ENCODE results near the gene IGF2BP2. TPM values are rescaled to one million over a fixed set of nuclear protein-coding genes. Genes with fewer than 3 reads are reported as not detected.
"Not testable (repeated sequence)": the region's sequence is repeated elsewhere in the genome, so short reads cannot be mapped to it uniquely, and the experiment has no call there.

The IGF2BP2 gene
- total RNA-seq, 1 donor from 2014 or later: 65.1 TPM

DNA sequence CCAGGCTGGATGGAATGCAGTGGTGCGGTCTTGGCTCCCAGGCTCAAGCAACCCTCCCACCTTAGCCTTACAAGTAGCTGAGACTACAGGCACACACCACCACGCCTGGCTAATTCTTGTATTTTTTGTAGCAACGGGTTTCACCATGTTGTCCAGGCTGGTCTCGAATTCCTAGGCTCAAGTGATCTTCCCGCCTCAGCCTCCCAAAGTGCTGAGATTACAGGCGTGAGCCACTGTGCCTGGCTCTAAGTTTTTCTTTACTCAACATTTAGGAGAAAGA lies 26.1 kb downstream of the IGF2BP2 start:
- not testable (repeated sequence) for DNase-seq (ENCODE audit: low read depth)

DNA sequence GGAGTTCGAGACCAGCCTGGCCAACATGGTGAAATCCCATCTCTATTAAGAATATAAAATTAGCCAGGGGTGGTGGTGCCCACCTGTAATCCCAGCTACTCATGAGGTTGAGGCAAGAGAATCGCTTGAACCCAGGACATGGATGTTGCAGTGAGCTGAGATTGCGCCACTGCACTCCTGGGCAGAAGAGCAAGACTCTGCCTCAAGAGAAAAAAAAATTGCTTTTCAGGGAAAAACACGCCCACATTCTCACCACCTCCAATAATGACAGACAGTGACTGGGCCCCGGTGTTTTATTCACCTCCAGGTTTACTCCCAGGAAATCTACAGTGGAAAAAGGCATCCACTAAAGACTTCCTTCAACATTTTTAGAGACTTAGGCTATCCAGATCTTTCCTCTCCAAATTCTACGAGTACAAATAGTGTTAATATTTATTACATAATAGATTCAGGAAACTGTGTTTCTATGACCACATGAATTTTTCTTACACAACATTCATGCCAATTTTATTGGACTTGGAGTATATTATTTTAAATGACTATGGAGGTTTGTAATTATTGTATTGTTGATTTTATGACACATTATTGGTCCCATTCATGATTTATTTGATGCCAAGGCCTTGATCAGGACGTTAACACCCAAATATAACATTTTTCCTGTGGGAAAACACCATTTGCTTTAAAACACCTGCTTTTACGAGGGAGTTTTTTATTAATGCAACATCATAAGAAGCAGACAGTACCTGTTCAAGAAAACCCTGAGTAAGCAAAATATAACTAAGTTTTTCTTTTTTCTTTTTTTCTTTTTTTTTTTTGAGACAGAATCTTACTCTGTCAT lies 26.6 kb downstream of the IGF2BP2 start:
- no peak for DNase-seq (ENCODE audit: low read depth)

DNA sequence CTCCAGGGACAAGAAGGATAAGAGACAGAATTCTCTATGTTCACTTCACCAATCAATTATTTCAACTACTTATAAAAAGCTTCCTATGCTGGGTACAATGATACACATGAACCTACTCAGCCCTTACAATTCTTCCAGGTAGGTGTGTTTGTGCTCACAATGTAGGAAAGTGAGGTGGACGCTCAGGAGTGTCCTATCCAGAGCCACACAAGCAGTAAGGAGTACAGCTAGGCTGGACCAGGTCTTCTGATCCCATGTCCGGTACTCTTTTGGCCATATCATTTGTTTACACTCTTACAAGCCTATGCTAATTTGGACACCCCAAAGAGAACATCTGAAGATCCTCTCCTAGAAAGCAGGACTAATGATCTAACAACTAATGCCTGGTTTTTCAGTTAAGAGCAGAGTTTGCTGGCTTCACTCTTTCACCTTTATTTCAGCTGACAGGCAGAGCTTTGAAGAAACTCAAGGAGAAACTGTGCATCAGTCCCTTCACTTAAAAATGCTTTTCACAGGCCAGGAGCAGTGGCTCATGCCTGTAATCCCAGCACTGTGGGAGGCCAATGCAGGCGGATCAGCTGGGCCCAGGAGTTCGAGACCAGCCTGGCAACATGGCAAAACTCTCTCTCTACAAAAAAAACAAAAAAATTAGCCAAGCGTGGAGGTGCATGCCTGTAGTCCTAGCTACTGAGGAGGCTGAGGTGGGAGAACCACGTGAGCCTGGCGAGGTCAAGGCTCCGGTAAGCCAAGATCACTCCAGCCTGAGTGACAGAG lies 27.5 kb downstream of the IGF2BP2 start:
- no peak for DNase-seq (ENCODE audit: low read depth)

DNA sequence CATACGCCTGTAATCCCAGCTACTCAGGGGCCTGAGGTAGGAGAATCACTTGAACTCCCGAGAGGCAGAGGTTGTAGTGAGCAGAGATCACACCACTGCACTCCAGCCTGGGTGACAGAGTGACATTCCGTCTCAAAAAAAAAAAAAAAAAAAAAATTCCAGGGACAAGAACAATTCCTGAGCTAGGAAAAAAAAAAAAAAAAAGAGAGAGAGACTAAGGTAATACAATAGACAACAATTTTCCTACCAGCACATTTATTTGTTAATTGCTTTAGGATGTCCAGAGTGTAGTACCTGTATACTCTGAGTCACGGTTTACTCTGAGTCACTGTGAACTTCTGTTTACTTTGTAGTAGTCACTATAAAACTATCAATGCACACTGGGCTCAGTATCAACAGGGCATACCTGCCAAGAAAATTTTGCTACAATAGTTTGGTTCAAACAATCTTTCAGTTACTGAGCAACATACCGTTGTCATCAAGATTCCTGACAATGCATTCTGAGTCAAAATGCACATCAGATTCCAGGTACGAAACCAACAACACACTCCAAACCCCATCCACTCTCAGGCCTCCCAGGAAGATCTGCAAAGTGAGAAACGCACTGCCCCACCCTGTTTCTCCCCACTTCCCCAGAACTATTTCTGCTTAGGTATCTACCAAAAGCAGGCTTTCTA lies 28.3 kb downstream of the IGF2BP2 start:
- peak; percentile 98 for DNase-seq (ENCODE audit: low read depth)

DNA sequence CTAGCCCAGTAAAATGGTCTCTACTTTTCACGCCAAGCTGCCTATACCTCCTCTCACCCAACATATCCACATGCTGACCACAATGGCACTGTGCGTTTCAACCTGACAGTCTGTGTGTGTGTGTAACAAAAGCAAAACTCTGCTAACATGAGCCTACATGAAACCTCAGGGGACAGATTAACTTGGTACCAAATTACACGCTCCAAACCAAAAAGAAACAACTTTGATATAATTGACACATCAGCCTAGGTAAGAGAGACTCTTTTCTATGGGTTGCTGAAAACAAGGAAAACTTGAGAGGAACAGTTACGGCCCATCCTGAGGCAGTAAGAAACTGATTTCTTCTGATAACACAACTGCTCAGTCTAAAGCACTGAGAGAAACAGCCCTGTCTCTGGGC lies 31.5 kb downstream of the IGF2BP2 start:
- DNase-seq (ENCODE audit: low read depth): no peak

DNA sequence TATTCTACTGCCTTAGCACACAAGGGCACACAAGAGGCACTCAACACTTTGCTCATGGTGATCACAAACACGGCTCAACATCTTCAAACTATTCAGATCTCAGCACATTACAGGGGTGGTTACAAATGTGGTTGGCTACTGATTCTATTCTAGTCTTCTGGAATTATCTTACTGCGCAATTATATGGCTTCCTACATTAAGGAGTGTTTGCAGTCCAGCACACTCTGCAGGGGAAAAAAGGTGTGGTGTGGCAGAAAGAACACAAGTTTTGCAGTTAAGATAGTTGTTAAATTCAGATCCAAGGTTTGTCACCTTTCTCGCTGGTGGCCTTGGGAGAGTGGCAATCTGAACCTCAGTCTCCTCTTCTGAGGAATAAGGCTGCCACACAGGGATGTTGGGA lies 31.9 kb downstream of the IGF2BP2 start:
- no peak for DNase-seq (ENCODE audit: low read depth)

- no peak for DNase-seq (ENCODE audit: low read depth)
These were observed 34.7 kb downstream of the IGF2BP2 start for GRCh38 chr3:185789891-185790830.

DNA sequence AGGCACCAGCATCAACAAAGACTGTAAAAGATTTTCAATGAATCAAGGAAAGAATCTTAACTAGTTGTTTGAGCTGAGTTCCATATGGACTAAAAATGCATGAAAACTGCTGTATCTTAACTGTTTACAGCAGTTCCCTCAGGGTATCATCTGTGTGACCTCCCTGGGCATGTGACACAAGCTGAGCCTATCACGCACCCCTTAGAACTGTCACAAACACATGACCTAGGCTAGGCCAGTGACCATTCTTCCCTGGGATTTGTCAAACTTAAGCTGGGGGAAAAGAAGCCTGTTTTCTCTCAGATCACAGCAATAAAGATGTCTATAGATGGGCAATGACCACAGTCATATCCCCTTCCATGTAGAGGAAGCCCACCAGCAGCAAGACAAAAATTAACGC lies 35.7 kb downstream of the IGF2BP2 start:
- no peak for DNase-seq (ENCODE audit: low read depth)

DNA sequence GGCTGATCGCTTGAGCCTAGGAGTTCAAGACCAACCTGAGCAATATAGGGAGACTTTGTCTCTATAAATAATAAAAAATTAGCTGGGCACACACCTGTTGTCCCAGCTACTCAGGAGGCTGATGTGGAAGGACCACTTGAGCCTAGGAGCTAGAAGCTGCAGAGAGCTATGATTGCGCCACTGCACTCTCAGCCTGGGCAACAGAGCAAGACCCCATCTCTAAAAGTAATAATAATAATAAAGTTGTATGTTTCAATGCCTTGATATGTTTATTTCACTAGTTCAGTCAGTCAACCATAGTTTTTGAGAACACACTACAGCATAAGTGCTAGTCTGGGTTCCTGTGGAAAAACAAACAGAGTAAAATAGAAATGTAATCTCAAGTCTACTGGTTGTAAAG lies 36.5 kb downstream of the IGF2BP2 start:
- no peak for DNase-seq (ENCODE audit: low read depth)

- no peak for DNase-seq (ENCODE audit: low read depth)
These were observed 37.6 kb downstream of the IGF2BP2 start for GRCh38 chr3:185786956-185787877.

- DNase-seq (ENCODE audit: low read depth): peak; percentile 64
These were observed 38.6 kb downstream of the IGF2BP2 start for GRCh38 chr3:185786258-185786657.

DNA sequence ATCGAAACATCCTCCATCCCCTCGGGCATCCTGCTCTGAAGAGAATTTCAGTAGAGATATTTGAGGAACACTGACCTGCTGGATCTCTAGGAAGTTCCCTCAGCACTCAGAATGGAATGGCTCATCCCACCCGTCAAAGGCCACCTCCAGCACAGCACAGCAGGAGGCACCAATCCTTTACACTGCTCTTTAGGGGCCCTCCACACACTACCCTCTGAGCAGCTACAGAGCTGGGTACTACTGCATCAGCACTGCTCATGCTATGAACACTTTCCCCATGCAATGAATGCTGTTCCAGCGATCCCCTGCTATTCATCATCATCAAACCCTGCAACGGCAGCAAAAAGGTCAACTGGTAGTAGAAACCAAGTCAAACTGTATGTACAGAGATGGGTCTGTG lies 40.5 kb downstream of the IGF2BP2 start:
- no peak for DNase-seq (ENCODE audit: low read depth)

- DNase-seq (ENCODE audit: low read depth): peak; percentile 85
These were observed 43.1 kb downstream of the IGF2BP2 start for GRCh38 chr3:185781759-185782158.

GRCh38 chr3:185779461-185779860 lies 45.4 kb downstream of the IGF2BP2 start:
- peak; percentile 75 for DNase-seq (ENCODE audit: low read depth)

DNA sequence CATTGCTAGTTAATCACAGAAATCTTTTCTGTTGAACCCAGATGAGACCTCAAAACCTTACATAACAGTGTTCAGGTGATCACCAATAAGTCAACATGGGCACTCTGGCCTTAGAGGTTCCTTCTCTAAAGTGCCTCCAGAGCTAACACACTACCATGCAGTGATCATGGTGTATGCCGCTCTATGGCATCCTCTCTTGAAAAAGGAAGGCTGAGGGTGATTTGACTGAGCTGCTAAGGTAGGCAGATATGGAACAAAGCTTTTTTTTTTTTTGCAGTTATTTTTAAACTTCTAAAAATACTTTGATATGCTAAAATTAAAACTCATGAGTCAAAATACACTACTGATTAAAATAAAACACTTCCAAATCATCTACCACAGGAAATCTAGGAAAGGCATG lies 46.0 kb downstream of the IGF2BP2 start:
- no peak for DNase-seq (ENCODE audit: low read depth)

- no peak for DNase-seq (ENCODE audit: low read depth)
These were observed 46.7 kb downstream of the IGF2BP2 start for GRCh38 chr3:185778094-185778493.

DNA sequence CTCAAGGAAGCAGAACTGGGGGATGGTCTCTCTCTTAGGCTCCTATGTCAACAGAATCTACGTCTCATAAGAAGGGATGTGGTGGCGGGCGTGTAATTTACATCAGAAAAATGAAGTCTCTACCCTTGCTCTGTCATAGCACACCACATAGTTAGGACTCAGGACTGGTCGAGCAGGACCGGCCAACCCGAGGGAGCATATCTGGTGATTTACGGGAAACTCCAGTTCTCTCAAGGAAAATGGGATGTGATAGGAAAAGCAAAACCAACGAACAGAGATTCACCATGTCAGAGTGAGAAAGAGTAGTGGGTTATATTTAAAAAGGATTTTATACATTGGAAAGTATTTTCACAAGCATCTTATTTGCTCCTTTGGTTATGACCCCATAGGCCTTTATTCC lies 54.7 kb downstream of the IGF2BP2 start:
- DNase-seq (ENCODE audit: low read depth): no peak

DNA sequence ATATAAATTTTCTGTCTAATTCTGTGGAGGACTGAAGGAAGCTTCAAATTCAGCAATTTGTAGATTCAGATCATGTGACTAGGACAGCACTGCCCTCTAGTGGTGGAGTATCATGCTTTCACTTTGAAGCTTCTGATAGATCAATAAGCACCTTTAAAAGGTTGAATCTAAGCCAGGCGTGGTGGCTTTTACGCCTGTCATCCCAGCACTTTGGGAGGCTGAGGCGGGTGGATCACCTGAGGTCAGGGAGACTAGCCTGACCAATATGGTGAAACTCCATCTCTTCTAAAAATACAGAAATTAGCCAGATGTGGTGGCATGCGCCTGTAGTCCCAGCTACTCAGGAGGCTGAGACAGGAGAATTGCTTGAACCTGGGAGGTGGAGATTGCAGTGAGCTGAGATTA lies 56.3 kb downstream of the IGF2BP2 start:
- DNase-seq (ENCODE audit: low read depth): peak; percentile 72

GRCh38 chr3:185767002-185767688 lies 57.7 kb downstream of the IGF2BP2 start:
- no peak for DNase-seq (ENCODE audit: low read depth)
